Fibroblast of lung (primary cell): ENCODE measurements around the gene ID4. TPM values are rescaled to one million over a fixed set of nuclear protein-coding genes. Genes with fewer than 3 reads are reported as not detected.

Experiments
- DNase-seq, 2 donors: peaks; one replicate each; pipeline versions ENCODE4 v3.0.0 to v3.0.0-alpha.2; 2010; ENCODE audit warnings: low read depth in 2 of 2
- H2AFZ ChIP-seq: 2 replicates; pipeline ENCODE4 v1.5.1; 2012; ENCODE audit warnings: low read length, control low read depth, inconsistent platforms
- H3K27ac ChIP-seq: 2 replicates; pipeline ENCODE4 v1.5.1; 2011; ENCODE audit warnings: low read length, control low read depth; ENCODE audit not compliant: insufficient read depth
- H3K27me3 ChIP-seq: 2 replicates; pipeline ENCODE4 v1.5.1; 2011; ENCODE audit warnings: mild to moderate bottlenecking, low read length; ENCODE audit not compliant: control insufficient read depth, insufficient read depth
- H3K36me3 ChIP-seq: 2 replicates; pipeline ENCODE4 v1.5.1; 2011; ENCODE audit warnings: low read length; ENCODE audit not compliant: control insufficient read depth, insufficient read depth
- H3K4me1 ChIP-seq: 2 replicates; pipeline ENCODE4 v1.5.1; 2011; ENCODE audit warnings: low read length; ENCODE audit not compliant: control insufficient read depth, insufficient read depth; ENCODE audit errors: extremely low read depth
- H3K4me2 ChIP-seq: 2 replicates; pipeline ENCODE4 v1.5.1; 2011; ENCODE audit warnings: low read length, control low read depth; ENCODE audit not compliant: insufficient read depth; ENCODE audit errors: extremely low read depth
- H3K4me3 ChIP-seq, 4 experiments: fragments of 200-600 bp in 1 of 4; sonication (generic) in 1 of 4; replicated peaks in 1 of 4; 2 replicates each; pipeline ENCODE4 v1.5.1; 2011 to 2016; ENCODE audit warnings: low read length in 4 of 4, low read depth in 3 of 4, mild to moderate bottlenecking in 3 of 4, control low read depth in 2 of 4, inconsistent platforms in 1 of 4, mixed read lengths in 1 of 4; ENCODE audit not compliant: insufficient read depth in 1 of 4; ENCODE audit errors: control extremely low read depth in 1 of 4
- H3K79me2 ChIP-seq: 2 replicates; pipeline ENCODE4 v1.5.1; 2012; ENCODE audit warnings: mild to moderate bottlenecking, low read length, inconsistent platforms; ENCODE audit not compliant: control insufficient read depth, insufficient read depth
- H3K9ac ChIP-seq: 2 replicates; pipeline ENCODE4 v1.5.1; 2011; ENCODE audit warnings: mild to moderate bottlenecking, low read length, control low read depth; ENCODE audit not compliant: insufficient read depth
- H3K9me3 ChIP-seq: 2 replicates; pipeline ENCODE4 v1.5.1; 2012; ENCODE audit warnings: low read depth, low read length; ENCODE audit not compliant: control insufficient read depth, insufficient read depth
- H4K20me1 ChIP-seq: 2 replicates; pipeline ENCODE4 v1.5.1; 2011; ENCODE audit warnings: low read length; ENCODE audit not compliant: control insufficient read depth, insufficient read depth; ENCODE audit errors: extremely low read depth
- CTCF ChIP-seq, 2 donors: IDR thresholded peaks in 1 of 2; conservative IDR thresholded peaks in 1 of 2; 1 replicate in 1 of 2; 2 replicates in 1 of 2; pipeline ENCODE4 v1.5.1; 2011 to 2012; ENCODE audit warnings: low read length in 2 of 2, control low read depth in 1 of 2, inconsistent platforms in 1 of 2, low read depth in 1 of 2, mild to moderate bottlenecking in 1 of 2
- EZH2 ChIP-seq: IDR thresholded peaks from 2 replicates; pipeline ENCODE4 v1.5.1; 2012; ENCODE audit warnings: low read length, control low read depth, mild to moderate bottlenecking; ENCODE audit errors: missing control alignments
- polyA plus RNA-seq, 2 donors: library from polyadenylated mRNA; depleted of rRNA in 1 of 2; stranded (reverse) in 1 of 2; unstranded in 1 of 2; fragments of >200 nt; gene quantifications; 2 replicates each; pipeline ENCODE4 v1.2.1, GENCODE V29; 2011 to 2012; ENCODE audit warnings: missing spikeins in 1 of 2
- total RNA-seq: library from RNA; depleted of rRNA; stranded (reverse); fragments of >200 nt; gene quantifications from 2 replicates; pipeline ENCODE4 v1.2.1, GENCODE V29; 2014

The ID4 gene
- total and polyA plus RNA-seq, 2 donors (not counting 1 experiment from before 2014, with no cell fraction given), result 0.51 to 0.83 TPM

DNA sequence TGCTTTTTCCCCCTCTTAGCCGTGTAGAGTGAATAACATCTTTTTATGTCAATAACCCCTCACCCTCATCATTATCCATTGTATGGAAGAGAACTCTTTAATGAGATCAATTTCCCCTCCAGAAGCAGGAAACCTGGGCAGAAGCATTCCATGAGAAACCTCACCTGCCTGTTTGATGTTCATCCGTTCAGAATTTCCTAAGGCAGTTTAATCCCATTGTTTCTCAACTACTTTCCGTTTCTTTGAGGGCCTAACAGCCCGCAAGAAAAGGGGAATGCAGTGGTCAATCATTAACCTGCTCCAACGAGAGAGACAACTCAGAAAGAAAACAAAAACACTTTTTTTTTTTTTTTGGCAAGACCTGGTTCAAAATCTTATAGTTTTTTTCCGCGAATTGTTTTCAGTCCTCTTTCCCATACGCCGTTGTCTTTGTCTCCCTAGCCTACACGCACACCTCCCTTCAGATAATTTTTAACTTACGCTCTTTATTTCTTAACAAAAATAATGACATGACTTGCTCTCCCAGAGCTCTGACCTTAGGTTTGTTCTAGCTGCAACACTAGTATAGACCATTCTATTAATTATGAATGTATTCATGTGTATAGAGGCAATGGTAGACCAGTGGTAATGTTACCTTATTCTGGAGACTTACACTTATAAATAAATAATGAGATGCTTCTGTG lies 25.6 kb upstream of the ID4 start:
- Histone ChIP-seq H3K27ac (no peak overlapping the region), H2AFZ (no peak overlapping the region), H3K4me3 (no peak overlapping the region), H3K4me1 (no peaks in the 10 kb centered on the region), H4K20me1 (no peaks in the 10 kb centered on the region), H3K4me2 (no peak overlapping the region), H3K9me3 (no peaks in the 10 kb centered on the region), H3K9ac (no peak overlapping the region), H3K36me3 (no peaks in the 10 kb centered on the region), H3K27me3 (no peaks in the 10 kb centered on the region), H3K79me2 (no peaks in the 10 kb centered on the region)
- no peak for DNase-seq
- TF ChIP-seq EZH2 (no peak), CTCF (conservative IDR thresholded peaks at IDR 0.05 in 1 of 2, IDR thresholded peaks at IDR 0.05 in 1 of 2; ENCODE audit: low read depth in 1 of 2, low read length in 2 of 2) (no peak)

DNA sequence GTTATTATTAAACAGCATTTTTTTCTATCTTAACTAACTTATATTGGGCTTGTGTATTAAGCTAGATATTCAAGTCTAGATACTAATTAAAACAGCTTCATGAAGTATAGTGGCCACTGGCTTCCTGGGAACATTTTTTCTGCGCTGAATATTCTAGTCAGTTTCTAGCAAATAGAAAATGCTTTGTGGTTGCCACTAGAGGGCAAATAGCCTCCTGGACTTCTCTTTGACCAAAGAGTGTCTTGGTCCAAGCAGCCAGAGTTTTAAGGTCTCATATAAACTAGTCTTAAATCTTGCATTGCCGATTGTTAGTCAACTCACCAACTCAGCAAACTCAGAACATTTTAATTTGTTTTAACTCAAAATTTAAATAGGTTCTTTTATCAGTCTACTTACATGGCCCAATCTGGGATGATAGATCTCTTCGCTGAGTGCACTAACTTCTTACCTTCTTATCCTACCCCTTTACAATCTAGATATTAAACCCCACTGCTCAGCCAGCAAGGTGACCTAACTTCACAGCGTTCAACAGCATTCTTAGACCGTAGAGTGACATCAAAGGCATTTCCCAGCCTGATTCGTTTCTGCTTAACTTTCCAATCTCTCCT lies 24.6 kb upstream of the ID4 start:
- no peaks in the 10 kb centered on the region for H4K20me1 ChIP-seq
- no peak overlapping the region for H3K9ac ChIP-seq
- no peaks in the 10 kb centered on the region for H3K27me3 ChIP-seq
- no peaks in the 10 kb centered on the region for H3K4me1 ChIP-seq
- H3K79me2 ChIP-seq, result no peaks in the 10 kb centered on the region
- no peaks in the 10 kb centered on the region for H3K36me3 ChIP-seq
- no peak overlapping the region for H3K4me3 ChIP-seq
- no peak overlapping the region for H2AFZ ChIP-seq
- no peaks in the 10 kb centered on the region for H3K9me3 ChIP-seq
- no peak overlapping the region for H3K4me2 ChIP-seq
- DNase-seq, result peak; percentile 54 to 68
- TF ChIP-seq EZH2 (no peak), CTCF (conservative IDR thresholded peaks at IDR 0.05 in 1 of 2, IDR thresholded peaks at IDR 0.05 in 1 of 2; ENCODE audit: low read depth in 1 of 2, low read length in 2 of 2) (peak; percentile 61 to 75)
- no peak overlapping the region for H3K27ac ChIP-seq

DNA sequence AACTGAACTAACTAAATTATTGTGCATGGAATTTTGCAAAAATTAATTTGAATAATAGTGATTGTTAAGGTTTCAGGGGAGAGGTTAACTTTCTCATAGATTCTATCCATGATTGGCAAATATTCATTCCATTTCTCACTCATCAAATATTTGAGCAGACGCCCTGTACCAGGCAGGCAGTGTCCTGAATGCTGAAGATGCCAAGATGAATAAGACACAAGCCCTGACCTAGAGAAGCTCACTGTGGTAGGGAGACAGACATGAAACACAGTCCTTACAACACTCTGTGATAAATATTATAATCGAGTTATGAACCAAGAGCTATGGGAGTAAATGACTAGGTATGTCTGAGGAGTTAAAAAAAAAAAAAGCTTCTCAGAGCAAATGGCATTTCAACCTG lies 18.4 kb upstream of the ID4 start:
- no peak for TF ChIP-seq EZH2
- no peak for TF ChIP-seq CTCF (conservative IDR thresholded peaks at IDR 0.05 in 1 of 2, IDR thresholded peaks at IDR 0.05 in 1 of 2; ENCODE audit: low read depth in 1 of 2, low read length in 2 of 2)
- no peak overlapping the region for H3K27ac ChIP-seq
- no peak overlapping the region for H3K4me3 ChIP-seq
- no peak overlapping the region for H3K9ac ChIP-seq
- no peaks in the 10 kb centered on the region for H3K9me3 ChIP-seq
- H3K27me3 ChIP-seq, result no peaks in the 10 kb centered on the region
- no peak overlapping the region for H3K4me2 ChIP-seq
- H3K79me2 ChIP-seq, result no peaks in the 10 kb centered on the region
- no peak overlapping the region for H2AFZ ChIP-seq
- DNase-seq, result no peak
- H4K20me1 ChIP-seq, result no peaks in the 10 kb centered on the region
- H3K36me3 ChIP-seq, result no peaks in the 10 kb centered on the region
- no peaks in the 10 kb centered on the region for H3K4me1 ChIP-seq
